ENCODE results near the gene SASH1. TPM values are rescaled to one million over a fixed set of nuclear protein-coding genes. Genes with fewer than 3 reads are reported as not detected.

The SASH1 gene
- total RNA-seq, 2 experiments from 2014 or later: not detected

DNA sequence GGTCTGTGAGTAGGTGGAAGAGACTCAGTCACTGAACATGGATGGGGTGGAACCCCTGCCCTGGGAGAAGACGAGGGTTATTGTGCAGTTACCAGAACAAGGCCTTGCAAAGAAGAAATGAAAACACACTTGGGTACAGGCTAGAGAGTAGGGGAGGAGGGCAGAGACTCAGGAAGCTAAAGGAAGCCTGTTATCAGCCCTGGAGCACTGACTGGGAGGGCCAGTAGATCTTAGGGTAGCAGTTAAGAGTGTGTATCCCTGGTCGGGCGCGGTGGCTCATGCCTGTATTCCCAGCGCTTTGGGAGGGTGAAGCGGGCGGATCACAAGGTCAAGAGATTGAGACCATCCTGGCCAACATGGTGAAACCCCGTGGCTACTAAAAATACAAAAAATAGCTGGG is 74.4 kb downstream of the SASH1 start:
- no peak for DNase-seq
- Mint-ChIP-seq H3K27me3 (ENCODE audit: low read depth) (peaks cover 3% of the 10 kb centered on the region), H3K4me3 (no peak overlapping the region), H3K36me3 (ENCODE audit: low read depth) (no peaks in the 10 kb centered on the region), H3K9me3 (ENCODE audit: insufficient read depth) (no peaks in the 10 kb centered on the region), H3K4me1 (ENCODE audit: low read depth) (no peaks in the 10 kb centered on the region), H3K27ac (no peak overlapping the region)
- POLR2A ChIA-PET: no interaction called here
- no peak for ATAC-seq
- CTCF ChIA-PET: no interaction called here

DNA sequence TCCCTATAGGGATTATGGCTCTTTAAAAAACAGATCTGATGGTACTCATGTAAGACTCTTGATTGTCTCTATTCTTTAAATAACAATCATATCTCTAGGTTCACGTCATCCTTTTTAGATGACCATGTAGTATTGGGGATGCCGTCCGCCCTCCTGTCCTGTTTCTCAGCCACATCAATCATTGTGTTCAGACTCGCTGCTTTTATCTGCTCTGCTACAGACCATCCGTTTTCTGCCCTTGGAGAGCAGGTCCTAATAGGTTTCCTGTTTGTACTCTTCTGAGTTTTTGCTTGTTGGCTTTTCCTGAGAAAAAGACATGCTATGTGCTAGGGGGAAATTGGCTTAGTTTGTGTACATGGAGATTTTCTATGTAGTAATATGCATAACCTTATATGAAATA is 76.8 kb downstream of the SASH1 start:
- ChIA-PET POLR2A (no interaction called here), CTCF (no interaction called here)
- H3K4me3 Mint-ChIP-seq: no peak overlapping the region
- no peaks in the 10 kb centered on the region for H3K4me1 Mint-ChIP-seq (ENCODE audit: low read depth)
- no peak overlapping the region for H3K27ac Mint-ChIP-seq
- no peaks in the 10 kb centered on the region for H3K36me3 Mint-ChIP-seq (ENCODE audit: low read depth)
- peaks cover 3% of the 10 kb centered on the region for H3K27me3 Mint-ChIP-seq (ENCODE audit: low read depth)
- ATAC-seq (no peak), DNase-seq (no peak)
- H3K9me3 Mint-ChIP-seq (ENCODE audit: insufficient read depth): no peaks in the 10 kb centered on the region

DNA sequence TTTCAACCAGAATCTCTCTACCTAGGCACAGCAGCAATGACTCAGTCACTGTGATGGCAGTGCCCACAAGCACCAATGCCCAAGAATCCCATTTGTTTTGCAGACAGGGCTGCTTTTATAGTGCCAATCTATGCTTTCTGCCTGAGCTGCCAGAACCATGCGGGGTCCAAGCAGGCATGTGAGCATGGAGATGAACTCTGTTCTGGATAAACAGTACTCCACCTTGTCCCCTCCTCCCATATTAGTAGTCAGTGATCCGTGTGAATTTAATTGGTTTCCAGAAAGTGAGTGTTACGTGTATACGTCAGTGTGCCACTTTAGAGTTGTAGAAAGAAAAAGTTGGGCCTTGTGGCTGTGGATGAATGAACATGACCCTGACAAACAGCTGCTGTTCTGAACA is 79.4 kb downstream of the SASH1 start:
- no peaks in the 10 kb centered on the region for H3K36me3 Mint-ChIP-seq (ENCODE audit: low read depth)
- ChIA-PET CTCF (no interaction called here), POLR2A (no interaction called here)
- H3K4me1 Mint-ChIP-seq (ENCODE audit: low read depth): no peaks in the 10 kb centered on the region
- DNase-seq (no peak), ATAC-seq (no peak)
- no peak overlapping the region for H3K27ac Mint-ChIP-seq
- H3K9me3 Mint-ChIP-seq (ENCODE audit: insufficient read depth): no peaks in the 10 kb centered on the region
- H3K27me3 Mint-ChIP-seq (ENCODE audit: low read depth): peaks cover 3% of the 10 kb centered on the region
- no peak overlapping the region for H3K4me3 Mint-ChIP-seq

DNA sequence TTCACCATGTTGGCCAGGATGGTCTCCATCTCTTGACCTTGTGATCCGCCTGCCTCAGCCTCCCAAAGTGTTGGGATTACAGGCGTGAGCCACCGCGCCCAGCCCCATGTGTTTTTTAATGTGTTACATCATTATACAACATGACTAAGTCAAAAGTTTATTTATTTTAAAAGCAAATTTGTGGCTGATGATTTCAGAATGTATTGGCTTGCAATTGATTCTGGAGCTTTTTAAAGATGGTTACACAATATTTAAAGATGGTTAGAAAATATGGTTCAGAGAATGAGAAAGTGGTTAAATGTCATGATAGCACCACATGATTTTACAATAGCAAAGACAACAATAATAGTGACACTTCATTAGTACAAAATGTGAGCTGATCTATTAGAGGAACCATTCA is 80.5 kb downstream of the SASH1 start:
- Mint-ChIP-seq H3K27me3 (ENCODE audit: low read depth) (peaks cover 3% of the 10 kb centered on the region), H3K9me3 (ENCODE audit: insufficient read depth) (no peaks in the 10 kb centered on the region), H3K4me3 (no peak overlapping the region), H3K4me1 (ENCODE audit: low read depth) (no peaks in the 10 kb centered on the region), H3K27ac (no peak overlapping the region), H3K36me3 (ENCODE audit: low read depth) (no peaks in the 10 kb centered on the region)
- DNase-seq (no peak), ATAC-seq (no peak)
- ChIA-PET CTCF (no interaction called here), POLR2A (no interaction called here)

DNA sequence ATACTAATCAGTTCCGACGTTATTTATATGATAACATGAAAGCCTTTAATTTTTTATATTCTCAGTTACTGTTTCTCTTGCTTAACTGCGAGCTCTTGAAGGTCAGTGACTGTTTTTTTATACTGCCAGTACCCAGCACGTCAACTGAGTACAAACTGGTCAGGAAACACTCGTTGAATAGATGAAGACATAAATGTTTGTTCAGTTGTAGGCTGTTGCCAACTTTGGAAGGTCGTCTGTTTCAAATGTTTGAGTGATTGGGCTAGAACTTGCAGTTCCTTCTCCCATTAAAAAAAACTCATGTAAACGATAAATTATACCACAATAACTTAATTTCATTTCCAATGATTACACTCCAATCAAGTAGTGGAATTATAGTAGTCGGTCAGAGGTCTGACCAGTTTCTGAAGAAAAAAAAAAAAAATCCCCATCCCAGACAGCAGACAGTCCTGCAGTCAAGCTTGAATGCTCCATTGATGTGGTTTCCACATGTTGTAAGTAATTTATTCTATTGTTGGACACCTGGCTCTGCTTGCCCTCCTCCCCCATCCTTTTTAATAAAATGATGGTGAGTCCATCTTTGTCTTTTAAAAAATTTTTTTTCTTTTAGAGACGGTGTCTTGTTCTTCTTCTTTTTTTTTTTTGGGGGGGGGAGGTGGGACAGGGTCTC is 81.1 kb downstream of the SASH1 start:
- Mint-ChIP-seq H3K27me3 (ENCODE audit: low read depth) (peaks cover 3% of the 10 kb centered on the region), H3K27ac (no peak overlapping the region), H3K36me3 (ENCODE audit: low read depth) (no peaks in the 10 kb centered on the region), H3K4me3 (no peak overlapping the region), H3K9me3 (ENCODE audit: insufficient read depth) (no peaks in the 10 kb centered on the region), H3K4me1 (ENCODE audit: low read depth) (no peaks in the 10 kb centered on the region)
- ATAC-seq (no peak), DNase-seq (no peak)
- POLR2A ChIA-PET: no interaction called here
- CTCF ChIA-PET: no interaction called here

DNA sequence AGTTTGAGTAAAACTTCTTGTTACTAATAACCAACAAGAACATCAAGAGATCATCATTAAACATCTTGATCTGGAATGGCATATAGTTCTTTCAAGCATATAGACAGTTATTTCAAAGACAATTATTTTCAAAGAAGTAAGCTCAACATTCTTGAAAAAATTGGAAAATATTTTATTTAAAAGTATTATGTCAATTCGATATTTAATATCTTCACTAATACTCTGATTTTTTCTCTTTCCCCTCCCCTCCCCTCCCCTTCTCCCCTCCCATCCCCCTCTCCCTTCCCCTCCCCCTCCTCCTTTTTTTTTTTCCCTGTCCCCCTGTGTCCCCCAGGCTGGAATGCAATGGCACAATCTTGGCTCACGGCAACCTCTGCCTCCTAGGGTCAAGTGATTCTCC is 82.8 kb downstream of the SASH1 start:
- DNase-seq (no peak), ATAC-seq (no peak)
- POLR2A ChIA-PET: no interaction called here
- CTCF ChIA-PET: no interaction called here
- Mint-ChIP-seq H3K4me1 (ENCODE audit: low read depth) (no peaks in the 10 kb centered on the region), H3K27ac (no peak overlapping the region), H3K4me3 (no peak overlapping the region), H3K27me3 (ENCODE audit: low read depth) (no peaks in the 10 kb centered on the region), H3K36me3 (ENCODE audit: low read depth) (no peaks in the 10 kb centered on the region), H3K9me3 (ENCODE audit: insufficient read depth) (no peaks in the 10 kb centered on the region)

DNA sequence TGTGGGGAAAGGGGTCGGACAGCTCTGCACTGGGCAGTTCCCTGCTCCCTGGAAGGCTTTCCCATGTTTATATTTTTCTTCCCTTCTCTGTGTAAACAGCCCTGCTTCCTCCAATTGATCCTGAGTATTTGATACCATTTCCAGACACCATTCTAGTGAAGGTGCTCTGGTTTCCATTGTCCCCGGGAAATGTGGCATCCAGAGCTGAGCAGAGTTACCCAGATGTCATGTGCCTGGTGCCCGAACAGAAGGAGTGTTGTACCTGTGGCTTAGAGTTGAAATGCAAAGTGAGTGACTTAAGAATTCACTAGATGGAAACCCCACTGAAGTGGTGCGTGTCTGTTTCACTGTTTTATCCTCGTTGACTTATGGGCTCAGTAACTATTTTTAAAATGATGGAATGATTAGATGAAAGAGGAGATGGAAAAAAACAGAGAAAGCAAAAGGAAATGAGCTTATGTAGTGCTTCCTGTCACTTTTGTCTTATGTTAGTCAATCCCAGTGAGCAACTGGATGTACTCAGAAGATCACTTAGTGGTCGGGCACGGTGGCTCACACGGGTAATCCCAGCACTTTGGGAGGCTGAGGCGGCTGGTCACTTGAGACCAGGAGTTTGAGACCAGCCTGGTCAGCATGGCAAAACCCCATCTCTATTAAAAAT is 83.8 kb downstream of the SASH1 start:
- ChIA-PET CTCF (no interaction called here), POLR2A (no interaction called here)
- Mint-ChIP-seq H3K36me3 (ENCODE audit: low read depth) (no peaks in the 10 kb centered on the region), H3K27ac (no peak overlapping the region), H3K4me1 (ENCODE audit: low read depth) (no peaks in the 10 kb centered on the region), H3K27me3 (ENCODE audit: low read depth) (no peaks in the 10 kb centered on the region), H3K9me3 (ENCODE audit: insufficient read depth) (no peaks in the 10 kb centered on the region), H3K4me3 (no peak overlapping the region)
- ATAC-seq: no peak
- no peak for DNase-seq

DNA sequence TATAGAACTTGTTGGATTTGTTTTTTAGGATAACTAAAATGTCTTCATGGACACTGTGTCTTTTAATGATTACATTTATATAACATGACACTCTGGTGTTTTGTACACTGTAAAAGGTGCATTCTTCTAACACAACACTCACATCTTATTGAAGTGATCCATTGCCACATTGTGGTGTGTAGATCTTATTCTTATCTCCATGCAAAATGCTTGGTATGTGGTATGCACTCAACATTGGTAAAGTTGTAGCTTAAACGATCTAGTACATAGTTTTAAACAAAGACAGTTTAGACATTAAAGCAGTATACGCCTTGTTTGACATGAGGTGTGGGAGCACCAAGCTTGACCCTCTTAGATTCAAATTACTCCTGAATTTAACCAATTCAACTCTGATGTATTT is 84.7 kb downstream of the SASH1 start:
- Mint-ChIP-seq H3K36me3 (ENCODE audit: low read depth) (no peaks in the 10 kb centered on the region), H3K9me3 (ENCODE audit: insufficient read depth) (no peaks in the 10 kb centered on the region), H3K4me1 (ENCODE audit: low read depth) (no peaks in the 10 kb centered on the region), H3K27ac (no peak overlapping the region), H3K27me3 (ENCODE audit: low read depth) (no peaks in the 10 kb centered on the region), H3K4me3 (no peak overlapping the region)
- POLR2A ChIA-PET: no interaction called here
- CTCF ChIA-PET: no interaction called here
- DNase-seq (no peak), ATAC-seq (no peak)

DNA sequence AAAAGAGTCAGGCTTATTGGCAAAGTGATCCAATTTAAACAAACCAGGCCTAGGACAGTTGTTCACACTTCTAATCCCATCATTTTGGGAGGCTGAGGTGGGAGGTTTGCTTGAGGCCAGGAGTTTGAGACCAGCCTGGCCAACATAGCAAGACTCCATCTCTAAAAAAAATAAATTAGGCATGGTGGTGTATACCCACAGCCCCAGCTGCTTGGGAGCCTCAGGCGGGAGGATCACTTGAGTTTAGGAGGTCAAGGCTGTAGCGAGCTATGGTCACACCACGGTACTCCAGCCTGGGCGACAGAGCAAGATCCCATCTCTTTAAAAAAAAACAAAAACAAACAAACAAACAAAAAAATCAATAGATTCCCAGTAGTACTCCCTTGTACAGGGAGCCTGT is 86.8 kb downstream of the SASH1 start:
- Mint-ChIP-seq H3K36me3 (ENCODE audit: low read depth) (no peaks in the 10 kb centered on the region), H3K27me3 (ENCODE audit: low read depth) (no peaks in the 10 kb centered on the region), H3K9me3 (ENCODE audit: insufficient read depth) (no peaks in the 10 kb centered on the region), H3K4me3 (no peak overlapping the region), H3K27ac (no peak overlapping the region), H3K4me1 (ENCODE audit: low read depth) (no peaks in the 10 kb centered on the region)
- no peak for ATAC-seq
- ChIA-PET CTCF (no interaction called here), POLR2A (no interaction called here)
- DNase-seq: no peak

DNA sequence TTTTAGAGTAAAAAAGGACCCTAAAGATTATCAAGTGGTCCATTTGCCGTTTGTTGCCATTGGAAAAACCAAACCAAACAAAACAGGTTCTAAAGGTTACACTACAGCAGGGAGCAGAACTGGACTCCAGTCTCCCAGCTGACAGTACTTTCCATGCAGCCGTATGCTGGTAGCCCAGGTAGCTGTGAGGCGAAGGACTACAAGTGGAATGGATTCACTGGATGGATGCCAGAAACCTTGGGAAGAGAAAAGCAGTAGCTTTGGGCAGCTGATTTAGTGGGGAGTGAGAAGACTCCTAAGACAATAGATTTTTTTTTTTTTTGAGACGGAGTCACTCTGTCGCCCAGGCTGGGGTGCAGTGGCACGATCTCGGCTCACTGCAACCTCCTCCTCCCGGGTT is 88.3 kb downstream of the SASH1 start:
- Mint-ChIP-seq H3K36me3 (ENCODE audit: low read depth) (no peaks in the 10 kb centered on the region), H3K27me3 (ENCODE audit: low read depth) (no peaks in the 10 kb centered on the region), H3K4me3 (no peak overlapping the region), H3K9me3 (ENCODE audit: insufficient read depth) (no peaks in the 10 kb centered on the region), H3K4me1 (ENCODE audit: low read depth) (no peaks in the 10 kb centered on the region), H3K27ac (no peak overlapping the region)
- ATAC-seq (no peak), DNase-seq (no peak)
- POLR2A ChIA-PET: no interaction called here
- CTCF ChIA-PET: no interaction called here

DNA sequence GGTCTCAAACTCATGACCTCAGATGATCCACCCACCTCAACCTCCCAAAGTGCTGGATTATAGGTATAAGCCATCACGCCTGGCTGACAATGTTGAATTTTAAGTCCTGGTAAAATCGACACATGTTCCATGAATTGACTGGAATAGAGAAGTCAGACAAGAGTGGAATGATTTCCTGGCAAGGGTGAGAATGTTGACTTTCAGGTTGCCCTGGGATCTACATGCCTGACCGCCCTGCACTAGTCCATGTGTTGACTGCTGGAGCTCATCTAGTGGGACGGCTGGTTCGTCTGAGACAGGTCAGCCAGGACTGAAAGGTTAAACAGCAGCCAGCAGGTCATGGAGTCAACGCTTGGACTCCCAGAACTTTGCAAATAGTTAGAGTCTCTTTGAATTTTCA is 88.8 kb downstream of the SASH1 start:
- Mint-ChIP-seq H3K4me3 (no peak overlapping the region), H3K27ac (no peak overlapping the region), H3K27me3 (ENCODE audit: low read depth) (no peaks in the 10 kb centered on the region), H3K36me3 (ENCODE audit: low read depth) (no peaks in the 10 kb centered on the region), H3K9me3 (ENCODE audit: insufficient read depth) (no peaks in the 10 kb centered on the region), H3K4me1 (ENCODE audit: low read depth) (no peaks in the 10 kb centered on the region)
- ATAC-seq: no peak
- POLR2A ChIA-PET: no interaction called here
- CTCF ChIA-PET: no interaction called here
- no peak for DNase-seq

DNA sequence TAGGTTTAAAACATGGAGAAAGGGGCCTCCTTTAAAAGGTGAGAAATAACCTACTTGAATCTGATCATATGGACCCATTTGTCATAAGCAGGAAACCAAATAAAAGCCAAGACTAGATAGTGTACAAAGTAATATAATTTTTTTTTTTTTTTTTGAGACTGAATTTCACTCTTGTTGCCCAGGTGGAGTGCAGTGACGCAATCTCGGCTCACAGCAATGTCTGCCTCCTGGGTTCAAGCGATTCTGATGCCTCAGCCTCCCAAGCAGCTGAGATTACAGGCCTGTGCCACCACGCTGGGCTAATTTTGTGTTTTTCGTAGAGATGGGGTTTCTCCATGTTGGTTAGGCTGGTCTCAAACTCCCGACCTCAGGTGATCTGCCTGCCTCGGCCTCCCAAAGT is 89.2 kb downstream of the SASH1 start:
- no peak overlapping the region for H3K27ac Mint-ChIP-seq
- H3K9me3 Mint-ChIP-seq (ENCODE audit: insufficient read depth): no peaks in the 10 kb centered on the region
- ChIA-PET POLR2A (no interaction called here), CTCF (no interaction called here)
- H3K4me1 Mint-ChIP-seq (ENCODE audit: low read depth): no peaks in the 10 kb centered on the region
- H3K36me3 Mint-ChIP-seq (ENCODE audit: low read depth): no peaks in the 10 kb centered on the region
- no peaks in the 10 kb centered on the region for H3K27me3 Mint-ChIP-seq (ENCODE audit: low read depth)
- no peak overlapping the region for H3K4me3 Mint-ChIP-seq
- DNase-seq (no peak), ATAC-seq (no peak)

DNA sequence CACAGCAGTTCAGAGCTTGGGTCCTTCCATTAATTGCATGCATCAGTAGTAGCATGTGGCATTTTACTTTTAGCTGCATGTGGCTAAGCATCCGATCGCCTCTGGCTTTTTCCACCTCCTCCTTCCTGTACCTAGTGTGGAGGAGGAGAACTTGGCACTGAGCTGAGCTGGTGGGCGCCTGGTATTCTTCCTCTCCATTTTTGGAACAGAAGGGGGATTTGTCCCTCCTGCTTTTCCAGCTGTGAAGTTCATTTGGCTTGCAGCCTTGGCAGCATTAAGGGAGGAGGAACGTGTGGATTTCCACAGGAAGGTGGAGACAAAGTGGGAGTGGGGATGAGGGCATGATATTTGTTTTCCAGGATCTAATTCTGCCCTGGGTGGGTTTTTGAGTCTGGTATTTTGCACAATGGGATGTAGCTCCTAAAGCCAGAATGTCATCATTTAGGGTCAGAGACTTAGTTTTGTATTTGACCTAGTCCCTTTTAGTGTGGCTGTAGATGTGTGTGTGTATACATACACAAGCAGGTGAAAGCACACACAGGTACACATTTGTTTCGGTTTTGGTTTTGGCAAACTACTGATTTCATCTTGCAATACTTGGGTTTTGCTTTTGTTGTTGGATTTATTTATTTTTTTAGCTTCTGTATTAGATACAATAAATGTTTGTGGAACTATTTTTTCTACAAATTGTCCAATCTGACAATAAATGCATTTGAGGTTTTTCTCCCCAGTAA is 90.0 kb downstream of the SASH1 start:
- ChIA-PET POLR2A (no interaction called here), CTCF (no interaction called here)
- H3K4me1 Mint-ChIP-seq (ENCODE audit: low read depth): no peaks in the 10 kb centered on the region
- H3K9me3 Mint-ChIP-seq (ENCODE audit: insufficient read depth): no peaks in the 10 kb centered on the region
- H3K27ac Mint-ChIP-seq: no peak overlapping the region
- H3K36me3 Mint-ChIP-seq (ENCODE audit: low read depth): no peaks in the 10 kb centered on the region
- DNase-seq (no peak), ATAC-seq (no peak)
- H3K27me3 Mint-ChIP-seq (ENCODE audit: low read depth): no peaks in the 10 kb centered on the region
- no peak overlapping the region for H3K4me3 Mint-ChIP-seq
